D721Med (cell line): ENCODE results near the gene ADTRP.

Source experiments
- DNase-seq: peaks from one replicate; pipeline ENCODE4 v3.0.0; 2011; ENCODE audit warnings: low spot score; ENCODE audit not compliant: insufficient read length
- FAIRE-seq: peaks from 2 replicates; lab custom pipeline; 2011; peaks lifted over from hg19 to GRCh38; lab: Jason Lieb, UNC
- TF ChIP-seq, protein P1 (sequence below): IDR thresholded peaks from 2 replicates; pipeline ENCODE4 v1.5.1; 2012; ENCODE audit warnings: mild to moderate bottlenecking, control low read depth; ENCODE audit not compliant: insufficient read depth; ENCODE audit errors: missing control alignments

The ADTRP gene

GRCh38 chr6:11815231-11815630, 36.6 kb upstream of the ADTRP start:
- FAIRE-seq (no peak), DNase-seq (no peak)
- TF ChIP-seq, protein P1, sequence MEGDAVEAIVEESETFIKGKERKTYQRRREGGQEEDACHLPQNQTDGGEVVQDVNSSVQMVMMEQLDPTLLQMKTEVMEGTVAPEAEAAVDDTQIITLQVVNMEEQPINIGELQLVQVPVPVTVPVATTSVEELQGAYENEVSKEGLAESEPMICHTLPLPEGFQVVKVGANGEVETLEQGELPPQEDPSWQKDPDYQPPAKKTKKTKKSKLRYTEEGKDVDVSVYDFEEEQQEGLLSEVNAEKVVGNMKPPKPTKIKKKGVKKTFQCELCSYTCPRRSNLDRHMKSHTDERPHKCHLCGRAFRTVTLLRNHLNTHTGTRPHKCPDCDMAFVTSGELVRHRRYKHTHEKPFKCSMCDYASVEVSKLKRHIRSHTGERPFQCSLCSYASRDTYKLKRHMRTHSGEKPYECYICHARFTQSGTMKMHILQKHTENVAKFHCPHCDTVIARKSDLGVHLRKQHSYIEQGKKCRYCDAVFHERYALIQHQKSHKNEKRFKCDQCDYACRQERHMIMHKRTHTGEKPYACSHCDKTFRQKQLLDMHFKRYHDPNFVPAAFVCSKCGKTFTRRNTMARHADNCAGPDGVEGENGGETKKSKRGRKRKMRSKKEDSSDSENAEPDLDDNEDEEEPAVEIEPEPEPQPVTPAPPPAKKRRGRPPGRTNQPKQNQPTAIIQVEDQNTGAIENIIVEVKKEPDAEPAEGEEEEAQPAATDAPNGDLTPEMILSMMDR: no peak

- FAIRE-seq (no peak), DNase-seq (no peak)
- TF ChIP-seq, protein P1: no peak
Measured at GRCh38 chr6:11814819-11815218, 36.2 kb upstream of the ADTRP start.

DNA sequence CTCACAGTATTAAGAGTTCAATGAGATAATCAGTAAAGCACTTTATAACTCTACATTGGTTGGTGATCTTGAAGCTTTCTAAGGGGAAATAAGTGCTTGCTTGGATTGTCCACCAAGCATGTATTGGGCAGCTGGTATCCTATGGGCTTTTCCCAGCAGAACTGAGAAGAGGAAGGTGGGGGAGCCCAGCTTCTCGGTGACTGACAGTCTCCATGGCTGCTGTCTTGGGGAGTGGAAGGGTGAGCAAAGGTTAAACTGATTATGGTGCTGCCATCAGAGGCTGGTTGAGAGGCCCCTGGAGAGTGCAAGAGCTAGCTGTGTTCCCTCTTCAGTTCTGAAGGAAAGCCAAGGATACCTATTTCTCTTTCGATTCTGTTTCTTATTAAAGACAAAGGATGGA, 35.5 kb upstream of the ADTRP start:
- TF ChIP-seq, protein P1: no peak
- no peak for FAIRE-seq
- no peak for DNase-seq

- TF ChIP-seq, protein P1: no peak
- no peak for FAIRE-seq
- no peak for DNase-seq
Measured at GRCh38 chr6:11813606-11814005, 35.0 kb upstream of the ADTRP start.

DNA sequence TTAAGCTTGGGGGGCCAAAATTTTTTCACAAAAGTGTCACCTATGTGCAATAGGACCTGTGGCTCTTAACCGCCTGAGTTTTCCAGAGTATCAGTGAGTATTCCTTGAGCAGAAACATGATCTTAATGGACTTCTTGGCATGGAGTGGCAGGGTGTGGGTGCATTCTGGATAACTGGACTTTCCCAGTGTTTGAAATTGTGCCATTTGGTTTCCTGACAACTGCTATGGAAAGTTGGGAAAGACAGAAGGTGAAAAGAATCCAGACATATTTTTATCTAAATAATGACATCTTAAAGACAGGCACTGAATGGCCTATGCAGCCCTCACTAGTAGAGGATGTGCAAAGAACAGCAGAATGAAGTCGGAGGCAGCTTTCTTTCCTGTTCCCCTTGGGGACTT, 34.3 kb upstream of the ADTRP start:
- TF ChIP-seq, protein P1: no peak
- DNase-seq (no peak), FAIRE-seq (no peak)

DNA sequence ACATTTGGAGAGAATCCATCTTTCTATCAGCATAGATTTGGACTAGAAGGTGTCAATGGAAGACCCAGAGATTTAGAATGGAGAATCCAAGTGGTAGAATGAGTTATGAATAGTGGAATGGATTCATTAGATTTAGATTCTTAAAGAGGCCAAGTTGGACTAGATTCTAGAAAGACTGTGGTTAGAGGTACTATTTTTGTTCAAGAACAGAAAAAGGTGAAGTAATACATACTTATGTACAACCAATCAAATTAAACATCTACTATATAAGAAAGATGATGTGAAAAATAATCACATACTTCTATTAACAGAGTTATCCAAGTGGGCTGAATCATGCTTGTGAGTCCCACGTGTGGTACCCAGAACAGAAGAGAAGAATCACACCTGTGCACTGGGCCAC, 33.8 kb upstream of the ADTRP start:
- no peak for FAIRE-seq
- TF ChIP-seq, protein P1: no peak
- no peak for DNase-seq

- DNase-seq (no peak), FAIRE-seq (no peak)
- TF ChIP-seq, protein P1: no peak
Measured at GRCh38 chr6:11811644-11812264, 33.2 kb upstream of the ADTRP start.
